Measurements from ENCODE around the gene BSN. TPM values are rescaled to one million over a fixed set of nuclear protein-coding genes. Genes with fewer than 3 reads are reported as not detected.

Gene BSN
- total RNA-seq, 1 experiment from 2014 or later = 0.93 TPM

DNA sequence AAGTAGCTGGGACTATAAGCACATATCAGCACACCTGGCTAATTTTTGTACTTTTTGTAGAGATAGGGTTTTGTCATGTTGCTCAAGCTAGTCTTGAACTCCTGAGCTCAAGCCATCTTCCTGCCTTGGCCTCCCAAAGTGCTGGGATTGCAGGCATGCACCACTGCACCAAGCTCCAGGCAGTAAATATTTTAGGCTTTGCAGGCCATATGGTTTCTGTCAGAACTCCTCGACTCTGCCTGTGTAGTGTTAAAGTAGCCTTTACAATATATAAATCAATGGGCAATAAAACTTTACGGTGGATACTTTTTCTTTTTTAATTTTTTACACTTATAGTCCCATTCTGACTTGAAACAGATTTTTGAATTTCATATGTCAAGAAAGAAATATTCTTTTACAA lies 42.6 kb upstream of the BSN start:
- CTCF ChIA-PET = interaction anchor here (0.8 to 2.6 kb wide), 2 partner anchors 27 to 57 kb away, joined by 3 to 11 read pairs; no protein-coding TSS in a partner anchor

DNA sequence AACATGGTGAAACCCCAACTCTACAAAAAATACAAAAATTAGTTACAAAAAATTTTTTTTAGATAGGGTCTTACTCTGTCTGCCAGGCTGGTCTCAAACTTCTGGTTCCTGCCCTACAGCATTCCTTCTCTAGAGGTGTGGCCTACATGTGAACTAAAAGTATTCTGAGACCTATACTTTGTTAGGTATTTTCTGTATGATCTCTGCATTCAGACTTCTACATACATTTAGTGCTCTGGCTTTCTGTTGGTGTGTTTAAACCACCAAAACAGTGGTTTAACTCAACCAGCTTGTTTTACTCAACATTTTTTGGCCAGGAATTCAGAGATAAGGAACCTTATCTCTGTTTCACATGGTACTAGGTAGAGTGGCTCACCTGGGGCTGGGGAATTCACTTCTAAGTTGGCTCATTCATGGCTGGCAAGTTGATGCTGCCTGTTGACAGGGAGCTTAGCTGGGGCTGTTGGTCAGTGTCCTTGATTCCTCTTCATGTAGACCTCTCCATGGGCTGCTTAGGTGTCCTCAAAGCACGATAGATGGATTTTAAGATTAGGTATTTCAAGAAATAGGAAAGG lies 41.4 kb upstream of the BSN start:
- no peaks in the 10 kb centered on the region for H3K9me3 Mint-ChIP-seq (ENCODE audit: unreplicated experiment)
- Histone ChIP-seq H3K36me3 (ENCODE audit: control insufficient read depth, insufficient read depth, low read length) (peaks cover 3% of the 10 kb centered on the region), H3K27me3 (replicated peaks; ENCODE audit: control insufficient read depth, insufficient read depth, low read length) (no peaks in the 10 kb centered on the region), H3K9me3 (no peaks in the 10 kb centered on the region), H3K4me3 (ENCODE audit: low read depth, low read length) (no peak overlapping the region), H3K4me1 (peaks cover 28% of the 10 kb centered on the region)
- intact Hi-C loops (cut with micrococcal nuclease; ENCODE audit: unreplicated experiment) = loop anchor here (2.0 kb wide), 1 partner anchor 58 kb away; no protein-coding TSS in a partner anchor
- DNase-seq = peak; percentile 57 to 60
- ChIA-PET POLR2A (interaction anchor here (0.6 to 1.1 kb wide), 2 partner anchors 12 to 37 kb away, joined by 3 to 4 read pairs; no protein-coding TSS in a partner anchor), CTCF (interaction anchor here (0.6 to 2.6 kb wide), 7 partner anchors 27 to 159 kb away, joined by 3 to 11 read pairs (median 6); no protein-coding TSS in a partner anchor)
- peaks cover 70% of the 10 kb centered on the region for H3K36me3 Mint-ChIP-seq (ENCODE audit: insufficient read depth, unreplicated experiment)
- H3K4me3 Mint-ChIP-seq (ENCODE audit: unreplicated experiment) = peak overlapping the region; percentile 52
- no peaks in the 10 kb centered on the region for H3K27me3 Mint-ChIP-seq (ENCODE audit: insufficient read depth, unreplicated experiment)
- peaks cover 32% of the 10 kb centered on the region for H3K4me1 Mint-ChIP-seq (ENCODE audit: low read depth, unreplicated experiment)
- BruUV-seq (replicated peaks) = no TSS peak
- peak overlapping the region; percentile 84 for H3K27ac Mint-ChIP-seq (ENCODE audit: unreplicated experiment)
- TF ChIP-seq CTCF (IDR thresholded peaks at IDR 0.05; ENCODE audit: insufficient read depth in 1 of 2, low read depth in 1 of 2, low read length in 1 of 2, severe bottlenecking in 1 of 2, unreplicated experiment in 1 of 2) = no peak

More for the DNA sequence above, 42.6 kb upstream of the BSN start:
- intact Hi-C loops (cut with micrococcal nuclease; ENCODE audit: unreplicated experiment) = loop anchor here (2.0 kb wide), 1 partner anchor 57 kb away; no protein-coding TSS in a partner anchor
- no peak for TF ChIP-seq CTCF (IDR thresholded peaks at IDR 0.05; ENCODE audit: insufficient read depth in 1 of 2, low read depth in 1 of 2, low read length in 1 of 2, severe bottlenecking in 1 of 2, unreplicated experiment in 1 of 2)
- H3K9me3 Mint-ChIP-seq (ENCODE audit: unreplicated experiment) = no peaks in the 10 kb centered on the region
- H3K4me3 Mint-ChIP-seq (ENCODE audit: unreplicated experiment) = no peak overlapping the region
- H3K27ac Mint-ChIP-seq (ENCODE audit: unreplicated experiment) = no peak overlapping the region
- Histone ChIP-seq H3K27me3 (replicated peaks; ENCODE audit: control insufficient read depth, insufficient read depth, low read length) (no peaks in the 10 kb centered on the region), H3K9me3 (no peaks in the 10 kb centered on the region), H3K4me3 (ENCODE audit: low read depth, low read length) (no peak overlapping the region), H3K4me1 (peaks cover 28% of the 10 kb centered on the region), H3K36me3 (ENCODE audit: control insufficient read depth, insufficient read depth, low read length) (peaks cover 3% of the 10 kb centered on the region)
- H3K36me3 Mint-ChIP-seq (ENCODE audit: insufficient read depth, unreplicated experiment) = peaks cover 72% of the 10 kb centered on the region
- POLR2A ChIA-PET = no interaction called here
- H3K27me3 Mint-ChIP-seq (ENCODE audit: insufficient read depth, unreplicated experiment) = no peaks in the 10 kb centered on the region
- BruUV-seq (replicated peaks) = no TSS peak
- no peak for DNase-seq
- peaks cover 24% of the 10 kb centered on the region for H3K4me1 Mint-ChIP-seq (ENCODE audit: low read depth, unreplicated experiment)

- no peak for DNase-seq
- CTCF ChIA-PET = interaction anchor here (0.6 to 2.6 kb wide), 6 partner anchors 26 to 158 kb away, joined by 3 to 11 read pairs (median 4); no protein-coding TSS in a partner anchor
- no TSS peak for BruUV-seq (replicated peaks)
- Histone ChIP-seq H3K36me3 (ENCODE audit: control insufficient read depth, insufficient read depth, low read length) (peaks cover 3% of the 10 kb centered on the region), H3K4me1 (peaks cover 28% of the 10 kb centered on the region), H3K27me3 (replicated peaks; ENCODE audit: control insufficient read depth, insufficient read depth, low read length) (no peaks in the 10 kb centered on the region), H3K9me3 (no peaks in the 10 kb centered on the region), H3K4me3 (ENCODE audit: low read depth, low read length) (no peak overlapping the region)
- H3K27ac Mint-ChIP-seq (ENCODE audit: unreplicated experiment) = peak overlapping the region; percentile 84
- no peaks in the 10 kb centered on the region for H3K9me3 Mint-ChIP-seq (ENCODE audit: unreplicated experiment)
- intact Hi-C loops (cut with micrococcal nuclease; ENCODE audit: unreplicated experiment) = loop anchor here (2.0 kb wide), 1 partner anchor 59 kb away; no protein-coding TSS in a partner anchor
- POLR2A ChIA-PET = interaction anchor here (0.6 to 1.1 kb wide), 2 partner anchors 13 to 54 kb away, joined by 3 to 4 read pairs; no protein-coding TSS in a partner anchor
- H3K4me3 Mint-ChIP-seq (ENCODE audit: unreplicated experiment) = peak overlapping the region; percentile 52
- H3K27me3 Mint-ChIP-seq (ENCODE audit: insufficient read depth, unreplicated experiment) = no peaks in the 10 kb centered on the region
- H3K4me1 Mint-ChIP-seq (ENCODE audit: low read depth, unreplicated experiment) = peaks cover 35% of the 10 kb centered on the region
- H3K36me3 Mint-ChIP-seq (ENCODE audit: insufficient read depth, unreplicated experiment) = peaks cover 70% of the 10 kb centered on the region
- TF ChIP-seq CTCF (IDR thresholded peaks at IDR 0.05; ENCODE audit: insufficient read depth in 1 of 2, low read depth in 1 of 2, low read length in 1 of 2, severe bottlenecking in 1 of 2, unreplicated experiment in 1 of 2) = no peak
Measured at GRCh38 chr3:49513494-49514124, 40.7 kb upstream of the BSN start.
